AG09319 (cell line): ENCODE results near the gene JAK3.

ENCODE experiments used
- DNase-seq: peaks from one replicate; pipeline ENCODE4 v3.0.0-alpha.2; 2010; ENCODE audit warnings: low read depth; ENCODE audit errors: extremely low read depth
- CTCF ChIP-seq: IDR thresholded peaks from 2 replicates; pipeline ENCODE4 v1.5.1; 2011; ENCODE audit warnings: low read depth, mild to moderate bottlenecking, inconsistent platforms, low read length, moderate library complexity

JAK3 gene

DNA sequence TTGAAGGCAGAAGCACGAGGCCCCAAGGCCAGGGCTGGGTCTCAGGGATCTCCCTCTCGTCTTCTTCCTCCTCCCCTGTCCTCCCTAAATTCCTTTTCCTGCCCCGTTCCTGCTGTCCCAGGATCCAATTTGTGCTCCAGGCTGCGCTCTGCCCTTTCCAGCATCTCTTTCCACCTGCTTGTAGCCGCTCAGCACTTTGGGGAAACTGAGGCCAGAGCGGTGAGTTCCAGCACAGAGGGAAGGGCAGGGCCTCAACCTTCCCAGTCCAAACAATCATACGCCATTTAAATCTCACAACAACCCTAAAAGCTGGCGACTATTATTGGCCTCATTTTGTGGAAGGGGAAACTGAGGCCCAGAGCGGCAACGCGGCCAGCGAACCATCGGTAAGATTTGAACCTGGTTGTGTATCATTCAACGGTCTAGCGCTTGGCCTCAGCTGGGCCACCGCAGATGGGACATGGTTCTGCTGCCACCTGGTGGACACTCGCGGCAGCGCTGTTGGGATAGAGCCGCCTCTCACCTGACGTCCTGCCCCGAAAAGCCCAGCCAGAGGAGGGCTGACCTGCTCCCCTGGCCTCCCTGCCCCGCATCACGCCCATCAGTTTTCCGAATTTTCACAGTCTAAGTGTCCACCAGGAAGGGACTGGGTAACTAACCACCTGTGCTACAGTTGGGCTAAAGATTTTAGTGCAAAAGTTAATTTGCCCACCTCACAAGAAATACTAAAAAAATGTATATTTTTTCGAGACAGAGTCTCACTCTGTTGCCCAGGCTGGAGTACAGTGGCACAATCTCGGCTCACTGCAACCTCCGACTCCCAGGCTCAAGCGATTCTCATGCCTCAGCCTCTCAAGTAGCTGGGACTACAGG is 7.7 kb upstream of the JAK3 start:
- no peak for DNase-seq

DNA sequence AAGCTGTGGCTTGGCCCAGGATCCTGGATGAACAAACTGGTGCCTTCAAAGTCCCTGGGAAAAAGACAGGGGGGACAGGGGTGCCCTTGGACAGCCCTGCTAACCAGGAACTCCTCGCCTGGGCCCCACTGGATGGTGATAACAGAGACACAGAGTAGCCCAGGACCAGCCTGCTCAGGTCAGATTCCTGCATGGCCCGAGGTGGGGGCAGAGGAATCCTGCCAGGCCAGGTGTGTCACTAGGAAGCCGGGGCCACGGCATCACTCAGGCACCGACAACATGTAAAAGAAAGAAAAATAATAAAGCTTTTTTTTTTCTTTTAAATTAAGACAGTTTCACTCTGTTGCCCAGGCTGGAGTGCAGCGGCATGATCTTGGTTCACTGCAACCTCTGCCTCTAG is 6.3 kb upstream of the JAK3 start:
- no peak for TF ChIP-seq CTCF
- no peak for DNase-seq

More for the DNA sequence above, 7.7 kb upstream of the JAK3 start:
- TF ChIP-seq CTCF, result peak; percentile 95

DNA sequence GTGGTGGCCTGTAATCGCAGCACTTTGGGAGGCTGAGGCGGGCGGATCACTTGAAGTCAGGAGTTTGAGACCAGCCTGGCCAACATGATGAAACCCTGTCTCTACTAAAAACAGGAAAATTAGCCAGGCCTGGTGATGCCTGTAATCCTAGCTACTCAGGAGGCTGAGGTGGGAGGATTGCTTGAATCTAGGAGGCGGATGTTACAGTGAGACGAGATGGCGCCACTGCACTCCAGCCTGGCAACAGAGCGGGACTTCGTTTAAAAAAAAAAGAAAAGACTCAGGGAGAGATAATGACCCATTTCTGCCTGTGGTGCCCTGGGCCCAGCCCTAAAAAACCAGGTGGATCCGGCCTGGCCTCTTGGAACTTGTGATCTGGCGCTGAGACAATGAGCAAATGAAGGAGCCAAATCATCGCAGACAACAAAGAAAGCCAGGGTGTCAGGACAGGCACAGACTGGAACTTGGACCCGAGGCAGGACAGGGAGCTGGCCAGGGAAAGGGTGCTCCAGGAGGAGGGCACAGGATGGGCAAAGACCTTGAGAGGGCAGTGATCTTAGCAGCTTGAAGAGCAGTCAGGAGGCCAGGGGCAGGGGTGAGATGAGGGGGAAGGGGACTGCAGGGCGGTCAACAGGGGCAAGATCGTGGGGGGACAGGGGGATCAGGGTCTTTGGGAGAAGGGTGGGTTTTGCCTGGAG is 962 bp upstream of the JAK3 start:
- DNase-seq, result no peak
- TF ChIP-seq CTCF, result no peak

DNA sequence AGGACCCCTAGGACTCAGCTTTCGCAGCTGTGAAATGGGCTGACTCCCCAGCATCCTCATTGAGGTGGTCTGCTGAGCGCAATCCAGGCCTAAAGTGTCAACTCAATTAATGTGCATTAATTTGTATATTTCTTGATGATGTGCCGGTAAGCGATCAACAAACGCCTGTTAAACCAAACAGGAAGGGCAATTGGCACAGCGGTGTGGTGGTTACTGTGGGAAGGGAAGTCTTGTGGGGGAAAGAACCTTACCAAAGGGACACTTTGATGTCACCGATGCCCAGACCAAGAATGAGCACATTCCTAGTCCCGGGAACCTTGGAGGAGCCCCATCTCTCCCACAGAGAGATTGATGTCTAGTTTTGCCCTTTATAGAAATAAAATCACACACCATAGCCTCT is 1.6 kb downstream of the JAK3 start:
- no peak for TF ChIP-seq CTCF
- DNase-seq, result no peak

GRCh38 chr19:17843908-17844490 is 3.8 kb downstream of the JAK3 start:
- TF ChIP-seq CTCF, result no peak

GRCh38 chr19:17843292-17843827 is 4.4 kb downstream of the JAK3 start:
- no peak for TF ChIP-seq CTCF

More at GRCh38 chr19:17843908-17844490, 3.8 kb downstream of the JAK3 start:
- DNase-seq, result no peak

More at GRCh38 chr19:17843292-17843827, 4.4 kb downstream of the JAK3 start:
- DNase-seq, result no peak
